OCI-LY1 (cell line): ENCODE measurements around the gene RRAD.

Experiments
- H2AFZ ChIP-seq: fragments of 200-600 bp; sonication (generic), shearing (Covaris generic); 2 replicates; pipeline ENCODE4 v1.6.0; 2014; ENCODE audit warnings: antibody characterized with exemption, mild to moderate bottlenecking, low read length
- H3F3A ChIP-seq: fragments of 200-600 bp; sonication (generic), shearing (Covaris generic); 2 replicates; pipeline ENCODE4 v1.6.0; 2014; ENCODE audit warnings: mild to moderate bottlenecking, antibody characterized with exemption, low read length, moderate library complexity; ENCODE audit not compliant: insufficient read depth
- H3K27ac ChIP-seq: fragments of 200-600 bp; sonication (generic); 2 replicates; pipeline ENCODE4 v1.5.1; 2014; ENCODE audit warnings: low read length, mixed run types, mild to moderate bottlenecking, low read depth; ENCODE audit not compliant: poor library complexity, severe bottlenecking
- H3K27me3 ChIP-seq: fragments of 200-600 bp; sonication (generic); 2 replicates; pipeline ENCODE4 v1.6.0; 2014; ENCODE audit warnings: antibody characterized with exemption, mild to moderate bottlenecking, low read length, moderate library complexity; ENCODE audit not compliant: insufficient read depth
- H3K36me3 ChIP-seq: fragments of 200-600 bp; sonication (generic); 2 replicates; pipeline ENCODE4 v1.6.1; 2014; ENCODE audit warnings: mild to moderate bottlenecking, antibody characterized with exemption, low read length, moderate library complexity, mixed read lengths; ENCODE audit not compliant: insufficient read depth
- H3K4me1 ChIP-seq: fragments of 200-600 bp; sonication (generic); 2 replicates; pipeline ENCODE4 v1.5.1; 2014; ENCODE audit warnings: mild to moderate bottlenecking, low read length, moderate library complexity; ENCODE audit not compliant: insufficient read depth, severe bottlenecking
- H3K4me2 ChIP-seq: fragments of 200-600 bp; sonication (generic), shearing (Covaris generic); 2 replicates; pipeline ENCODE4 v1.6.1; 2014; ENCODE audit warnings: low read length
- H3K4me3 ChIP-seq: fragments of 200-600 bp; sonication (generic); 2 replicates; pipeline ENCODE4 v1.5.1; 2014; ENCODE audit warnings: low read length, low read depth, mild to moderate bottlenecking, mixed read lengths; ENCODE audit not compliant: poor library complexity, severe bottlenecking
- H3K79me2 ChIP-seq: fragments of 200-600 bp; shearing (Covaris generic); 2 replicates; pipeline ENCODE4 v1.6.1; 2016; ENCODE audit warnings: mixed run types, low read length, mixed read lengths; ENCODE audit not compliant: insufficient read depth
- H3K9ac ChIP-seq: fragments of 200-600 bp; sonication (generic), shearing (Covaris generic); 2 replicates; pipeline ENCODE4 v1.6.1; 2014; ENCODE audit warnings: mild to moderate bottlenecking, low read length, mixed read lengths
- H3K9me2 ChIP-seq: fragments of 200-600 bp; sonication (generic), shearing (Covaris generic); 2 replicates; pipeline ENCODE4 v1.6.1; 2014; ENCODE audit warnings: low read depth, mild to moderate bottlenecking, low read length, mixed read lengths
- H3K9me3 ChIP-seq: fragments of 200-600 bp; shearing (Covaris generic); 2 replicates; pipeline ENCODE4 v1.6.1; 2014; ENCODE audit warnings: low read length, mixed read lengths
- H4K20me1 ChIP-seq: fragments of 200-600 bp; sonication (generic), shearing (Covaris generic); 2 replicates; pipeline ENCODE4 v1.6.0; 2016; ENCODE audit warnings: mild to moderate bottlenecking, low read length; ENCODE audit not compliant: insufficient read depth
- EZH2 ChIP-seq: fragments of 200-600 bp; sonication (generic), shearing (Covaris generic); IDR thresholded peaks from 2 replicates; pipeline ENCODE4 v1.8.0; 2017; ENCODE audit warnings: borderline replicate concordance, mixed run types, mild to moderate bottlenecking, antibody characterized with exemption, low read length, moderate library complexity, mixed read lengths
- TF ChIP-seq, protein P1 (sequence below): fragments of 200-600 bp; sonication (generic), shearing (Covaris generic); IDR thresholded peaks from 2 replicates; pipeline ENCODE4 v1.5.1; 2017; ENCODE audit warnings: mild to moderate bottlenecking, antibody characterized with exemption, low read length, moderate library complexity, mixed read lengths

Gene RRAD

DNA sequence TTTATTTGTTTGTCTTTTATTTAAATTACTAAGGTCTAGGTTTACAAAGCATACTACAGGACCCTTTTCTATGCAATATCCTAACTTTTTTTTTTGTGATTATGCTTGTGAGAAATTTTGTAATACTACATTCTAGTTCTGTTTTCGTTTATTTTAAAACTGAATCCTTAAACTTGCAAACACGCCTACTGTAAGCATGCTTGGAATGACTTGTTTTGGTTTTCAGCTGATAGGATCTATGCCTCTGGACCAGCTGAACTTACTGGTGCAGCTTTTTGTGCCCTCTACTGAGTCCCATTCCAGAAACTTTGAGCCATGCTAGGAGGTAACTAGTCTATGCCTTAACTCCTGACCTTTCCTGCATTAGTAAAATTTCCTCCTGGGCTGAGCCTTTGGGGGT is 39.0 kb downstream of the RRAD start:
- Histone ChIP-seq H3K9ac (no peak overlapping the region), H3K4me3 (no peak overlapping the region), H3K4me2 (no peak overlapping the region), H3F3A (no peaks in the 10 kb centered on the region), H3K4me1 (peaks cover 8% of the 10 kb centered on the region), H3K79me2 (no peaks in the 10 kb centered on the region), H3K27me3 (no peaks in the 10 kb centered on the region), H3K9me2 (no peaks in the 10 kb centered on the region), H3K36me3 (peaks cover 33% of the 10 kb centered on the region), H3K27ac (no peak overlapping the region), H2AFZ (no peak overlapping the region), H4K20me1 (no peaks in the 10 kb centered on the region), H3K9me3 (no peaks in the 10 kb centered on the region)
- TF ChIP-seq, protein P1, sequence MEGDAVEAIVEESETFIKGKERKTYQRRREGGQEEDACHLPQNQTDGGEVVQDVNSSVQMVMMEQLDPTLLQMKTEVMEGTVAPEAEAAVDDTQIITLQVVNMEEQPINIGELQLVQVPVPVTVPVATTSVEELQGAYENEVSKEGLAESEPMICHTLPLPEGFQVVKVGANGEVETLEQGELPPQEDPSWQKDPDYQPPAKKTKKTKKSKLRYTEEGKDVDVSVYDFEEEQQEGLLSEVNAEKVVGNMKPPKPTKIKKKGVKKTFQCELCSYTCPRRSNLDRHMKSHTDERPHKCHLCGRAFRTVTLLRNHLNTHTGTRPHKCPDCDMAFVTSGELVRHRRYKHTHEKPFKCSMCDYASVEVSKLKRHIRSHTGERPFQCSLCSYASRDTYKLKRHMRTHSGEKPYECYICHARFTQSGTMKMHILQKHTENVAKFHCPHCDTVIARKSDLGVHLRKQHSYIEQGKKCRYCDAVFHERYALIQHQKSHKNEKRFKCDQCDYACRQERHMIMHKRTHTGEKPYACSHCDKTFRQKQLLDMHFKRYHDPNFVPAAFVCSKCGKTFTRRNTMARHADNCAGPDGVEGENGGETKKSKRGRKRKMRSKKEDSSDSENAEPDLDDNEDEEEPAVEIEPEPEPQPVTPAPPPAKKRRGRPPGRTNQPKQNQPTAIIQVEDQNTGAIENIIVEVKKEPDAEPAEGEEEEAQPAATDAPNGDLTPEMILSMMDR = no peak

- H3K27ac ChIP-seq = no peak overlapping the region
- no peaks in the 10 kb centered on the region for H3K9me3 ChIP-seq
- no peak overlapping the region for H3K4me2 ChIP-seq
- peaks cover 33% of the 10 kb centered on the region for H3K36me3 ChIP-seq
- H2AFZ ChIP-seq = no peak overlapping the region
- H3K4me1 ChIP-seq = peaks cover 9% of the 10 kb centered on the region
- no peaks in the 10 kb centered on the region for H3K27me3 ChIP-seq
- no peaks in the 10 kb centered on the region for H3F3A ChIP-seq
- H4K20me1 ChIP-seq = no peaks in the 10 kb centered on the region
- no peaks in the 10 kb centered on the region for H3K79me2 ChIP-seq
- no peaks in the 10 kb centered on the region for H3K9me2 ChIP-seq
- no peak overlapping the region for H3K4me3 ChIP-seq
- H3K9ac ChIP-seq = no peak overlapping the region
- TF ChIP-seq, protein P1 = no peak
- TF ChIP-seq EZH2 = no peak
These were observed 39.8 kb downstream of the RRAD start for GRCh38 chr16:66885491-66885890.

GRCh38 chr16:66882702-66883101 is 42.6 kb downstream of the RRAD start:
- no peak overlapping the region for H3K4me2 ChIP-seq
- no peaks in the 10 kb centered on the region for H3F3A ChIP-seq
- H3K9me3 ChIP-seq = no peaks in the 10 kb centered on the region
- no peak overlapping the region for H3K4me3 ChIP-seq
- TF ChIP-seq, protein P1 = no peak
- no peak for TF ChIP-seq EZH2
- H3K27me3 ChIP-seq = no peaks in the 10 kb centered on the region
- no peak overlapping the region for H2AFZ ChIP-seq
- peaks cover 27% of the 10 kb centered on the region for H3K4me1 ChIP-seq
- H3K27ac ChIP-seq = no peak overlapping the region
- H3K9ac ChIP-seq = no peak overlapping the region
- H4K20me1 ChIP-seq = no peaks in the 10 kb centered on the region
- H3K9me2 ChIP-seq = no peaks in the 10 kb centered on the region
- no peaks in the 10 kb centered on the region for H3K79me2 ChIP-seq
- peaks cover 33% of the 10 kb centered on the region for H3K36me3 ChIP-seq
